Kidney tubule cell (primary cell): Measurements from ENCODE around the gene OSBPL3.
A peak's percentile ranks its signal among the peaks of the same experiment; 100 is the strongest.

Experiments used
- DNase-seq: peaks from one replicate; pipeline ENCODE4 v3.0.0-alpha.2; 2018; ENCODE audit warnings: low spot score

Gene OSBPL3

DNA sequence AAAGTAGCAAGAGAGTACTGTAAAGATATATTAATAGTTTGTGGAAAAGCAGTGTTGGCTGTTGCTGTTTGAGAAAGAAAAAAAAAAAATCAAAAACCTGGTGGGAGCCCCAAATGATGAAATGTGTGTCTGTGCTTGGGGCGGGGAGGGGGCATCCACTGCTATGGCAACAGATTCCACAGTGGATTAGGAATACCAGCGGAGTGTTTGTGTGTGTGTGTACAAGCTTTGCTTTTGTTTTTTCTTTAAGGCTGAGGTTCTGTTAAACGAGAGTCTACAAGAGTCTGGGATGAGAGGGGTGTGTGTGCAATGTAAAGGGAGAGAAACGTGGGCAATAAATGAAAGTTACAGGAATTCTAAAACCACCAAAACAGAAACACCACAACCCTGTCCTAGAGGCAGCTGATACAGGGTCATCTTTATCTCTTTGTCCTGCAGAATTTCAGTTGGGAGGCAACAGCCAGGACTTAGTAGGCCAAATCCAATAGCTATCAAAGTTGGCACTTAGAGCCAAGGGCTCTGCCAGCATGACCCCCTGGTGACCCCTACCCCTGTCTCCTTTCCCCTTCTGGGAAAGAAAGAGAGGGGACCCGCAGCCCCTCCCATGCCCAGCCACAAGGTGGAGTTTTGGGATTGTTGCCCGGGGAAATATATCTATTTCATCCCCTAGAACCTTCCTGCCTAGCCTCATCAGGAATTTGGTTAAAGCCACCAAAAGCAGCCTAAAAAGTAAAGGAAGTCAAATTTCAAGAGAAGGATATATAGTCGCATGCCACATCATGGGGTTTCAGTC, 85.4 kb downstream of the OSBPL3 start:
- DNase-seq: no peak

DNA sequence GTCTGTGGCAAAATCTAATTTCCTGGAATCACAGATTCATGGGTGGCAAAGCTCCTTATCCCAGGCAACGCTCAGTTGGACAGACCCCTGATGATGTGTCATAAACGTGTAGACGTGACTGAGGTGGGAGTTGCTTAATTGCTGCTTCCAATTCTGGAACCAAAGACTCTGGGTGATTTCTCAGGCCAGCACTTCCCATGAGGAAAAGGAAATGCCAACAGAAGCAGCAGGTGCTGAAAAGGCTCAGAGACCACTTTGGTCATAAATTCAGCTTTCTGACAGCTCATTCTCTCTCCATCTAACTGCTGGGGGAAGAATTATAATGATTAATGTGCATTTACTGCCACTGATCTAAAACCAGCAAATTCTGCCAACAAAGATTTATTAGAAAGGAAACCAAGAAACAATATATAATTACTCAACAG, 88.7 kb downstream of the OSBPL3 start:
- DNase-seq: no peak

DNA sequence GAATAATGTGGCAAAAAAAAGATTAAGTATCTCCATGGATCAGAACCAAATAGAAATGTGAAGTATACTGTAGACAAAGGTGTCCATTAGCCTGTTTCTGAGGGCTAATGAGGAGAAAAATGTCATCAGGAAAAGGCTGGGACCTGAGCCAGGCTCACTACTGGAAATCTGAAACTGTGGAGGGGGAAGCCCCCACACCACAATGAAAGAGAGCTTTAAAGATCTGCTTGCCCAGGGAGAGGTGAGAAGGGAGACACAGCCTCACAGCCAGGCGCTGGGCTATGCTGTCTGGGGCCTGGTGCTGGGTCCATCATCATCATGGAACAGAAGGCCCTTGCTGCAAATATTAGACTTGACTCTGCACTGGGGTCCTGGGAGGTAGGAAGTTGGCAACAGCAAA, 90.4 kb downstream of the OSBPL3 start:
- DNase-seq: no peak

DNA sequence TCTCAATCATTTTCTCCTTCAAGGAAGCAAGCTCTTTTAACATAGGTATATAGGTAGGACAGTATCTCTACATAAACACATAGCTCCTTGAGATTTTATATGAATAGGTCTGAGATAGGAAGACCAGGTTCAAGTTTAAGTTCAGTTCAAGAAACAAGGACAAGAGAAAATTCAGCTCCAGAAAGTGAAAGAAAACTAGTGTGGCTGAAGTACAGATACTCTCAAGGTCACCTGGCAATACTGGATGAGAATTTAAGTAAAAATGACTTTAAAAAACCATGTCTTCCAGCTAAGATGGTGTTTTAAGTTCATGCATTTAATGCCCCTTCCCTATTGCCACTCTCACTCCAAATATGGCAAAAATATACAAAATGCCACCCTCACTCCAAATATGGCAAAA, 91.3 kb downstream of the OSBPL3 start:
- no peak for DNase-seq

- DNase-seq: no peak
These were observed 94.3 kb downstream of the OSBPL3 start for GRCh38 chr7:24885716-24886115.

DNA sequence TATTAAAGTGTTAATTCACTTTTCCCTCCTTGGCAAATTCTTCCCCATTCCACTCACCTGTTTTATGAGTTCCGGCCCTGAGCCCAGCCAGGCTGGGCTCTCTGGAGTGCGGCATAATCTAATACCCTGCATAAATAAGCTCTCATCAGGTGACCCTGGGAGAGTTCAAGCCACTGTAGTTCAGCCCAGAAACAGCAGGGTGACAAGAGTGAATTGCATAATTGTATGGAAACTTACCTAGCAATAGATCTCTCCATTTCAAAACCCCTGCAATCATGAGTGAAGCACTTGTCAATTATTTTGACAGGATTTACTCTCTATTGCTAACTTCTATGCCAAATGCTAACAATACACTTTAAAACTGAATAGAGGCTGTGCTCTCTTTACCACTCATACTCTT, 94.7 kb downstream of the OSBPL3 start:
- DNase-seq: no peak

- no peak for DNase-seq
These were observed 95.6 kb downstream of the OSBPL3 start for GRCh38 chr7:24884401-24884800.

- DNase-seq: no peak
These were observed 96.4 kb downstream of the OSBPL3 start for GRCh38 chr7:24883622-24884013.

DNA sequence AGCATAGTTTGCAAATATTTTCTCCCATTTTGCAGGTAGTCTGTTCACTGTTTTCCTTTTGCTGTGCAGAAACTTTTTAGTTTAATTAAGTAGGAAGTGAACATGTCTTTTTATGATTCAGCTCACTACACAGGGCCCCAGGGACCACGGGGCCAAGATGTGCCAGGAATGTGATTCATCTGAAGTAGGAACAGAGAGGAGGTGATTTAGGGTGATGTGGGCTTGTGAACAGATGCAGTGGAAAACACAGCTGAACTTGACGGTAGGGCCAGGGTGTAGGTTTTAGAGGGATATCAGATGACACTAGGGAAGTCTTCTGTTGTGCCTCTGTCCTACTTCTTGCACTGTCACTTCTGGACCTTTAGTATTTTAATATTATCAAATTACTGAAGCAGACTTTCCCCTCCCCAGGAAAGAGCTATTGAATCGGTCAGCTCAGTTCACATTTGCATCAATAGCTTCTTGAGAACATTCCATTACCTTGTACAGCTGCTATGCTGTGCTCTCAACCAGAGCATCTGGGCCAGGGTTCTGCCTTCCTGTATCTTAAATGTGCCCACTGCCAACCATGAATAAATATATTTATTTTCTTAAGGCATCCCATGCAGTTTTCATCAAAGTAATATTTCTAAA, 96.9 kb downstream of the OSBPL3 start:
- peak; percentile 76 for DNase-seq

DNA sequence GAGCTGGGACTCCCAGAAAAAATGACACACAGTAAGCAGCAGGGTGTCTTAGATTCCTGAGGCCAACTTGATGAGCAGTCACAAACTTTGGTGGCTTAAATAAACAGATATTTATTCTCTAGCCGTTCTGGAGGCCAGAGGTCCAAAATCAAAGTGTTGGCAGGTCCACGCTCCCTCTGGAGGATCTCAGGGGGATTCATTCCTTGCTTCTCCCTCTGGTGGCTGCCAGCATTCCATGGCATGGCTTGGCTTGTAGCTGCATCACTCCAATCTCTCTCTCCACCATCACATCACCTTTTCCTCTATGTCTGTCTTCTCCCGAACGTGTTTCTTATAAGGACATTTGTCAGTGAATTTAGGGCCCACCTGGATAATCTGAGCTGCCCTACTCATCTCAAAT, 98.4 kb downstream of the OSBPL3 start:
- no peak for DNase-seq

DNA sequence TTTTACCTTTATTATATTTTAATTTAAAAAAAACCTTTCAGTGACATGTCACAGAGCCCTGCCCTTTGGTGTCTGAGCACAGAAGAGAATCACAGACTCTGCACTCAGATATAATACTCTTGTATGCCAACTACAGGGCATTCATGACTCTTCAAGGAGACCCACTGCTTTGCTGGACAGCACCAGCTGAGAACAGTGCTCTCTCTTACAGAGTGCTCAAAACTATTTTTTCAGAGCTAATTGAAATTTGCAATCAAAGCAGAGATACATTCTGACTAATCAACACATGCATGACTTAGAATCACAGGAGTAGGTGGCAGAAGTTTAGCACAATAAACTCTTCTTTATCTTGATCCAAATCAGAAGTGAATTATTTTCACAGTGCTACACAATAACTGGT, 99.1 kb downstream of the OSBPL3 start:
- DNase-seq: no peak

- no peak for DNase-seq
These were observed 100.7 kb downstream of the OSBPL3 start for GRCh38 chr7:24879291-24879690.

DNA sequence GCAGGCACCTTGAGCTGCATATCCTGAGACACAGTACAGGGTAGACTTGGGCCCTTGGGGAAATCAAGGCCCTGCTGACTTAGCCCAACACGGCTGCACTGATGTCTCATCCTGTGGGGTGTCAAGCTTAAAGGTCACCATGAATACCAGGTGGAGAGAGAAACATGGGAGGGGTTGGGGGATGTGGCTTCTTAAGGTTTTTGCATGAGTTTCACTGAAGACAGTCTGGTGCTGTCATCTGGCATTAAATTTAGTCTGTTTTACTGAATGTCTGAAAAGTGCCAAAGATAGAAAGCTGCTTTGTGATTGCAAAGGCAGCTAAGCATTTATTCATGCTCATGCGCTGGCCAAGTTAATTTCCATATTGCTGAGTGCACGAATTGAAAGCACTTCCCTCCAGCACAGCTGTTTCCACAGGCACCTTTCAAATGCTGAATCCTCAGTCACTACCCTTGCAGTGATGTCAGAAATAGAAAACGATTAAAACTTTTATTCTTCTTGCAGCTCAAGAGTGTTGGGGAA, 102.1 kb downstream of the OSBPL3 start:
- DNase-seq: peak; percentile 11

- DNase-seq: no peak
These were observed 105.2 kb downstream of the OSBPL3 start for GRCh38 chr7:24874791-24875190.

DNA sequence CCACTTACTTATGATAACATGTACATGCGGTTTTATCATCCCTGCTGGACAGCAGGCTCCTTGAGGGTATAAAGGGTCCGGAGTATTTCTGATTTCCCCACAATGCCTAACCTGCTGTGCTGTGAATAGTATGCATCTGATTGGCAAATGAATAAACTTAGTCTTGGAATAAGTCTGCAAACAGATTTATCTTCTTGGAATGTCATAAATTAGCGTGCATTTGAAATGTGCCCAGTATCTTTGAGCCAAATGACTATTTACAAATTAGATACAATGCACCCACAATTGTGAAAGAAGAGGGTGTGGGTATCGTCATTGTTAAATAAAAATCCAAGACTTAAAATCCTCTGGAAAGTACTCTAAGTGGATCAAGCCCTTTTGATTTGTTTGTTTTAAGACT, 106.0 kb downstream of the OSBPL3 start:
- DNase-seq: no peak

DNA sequence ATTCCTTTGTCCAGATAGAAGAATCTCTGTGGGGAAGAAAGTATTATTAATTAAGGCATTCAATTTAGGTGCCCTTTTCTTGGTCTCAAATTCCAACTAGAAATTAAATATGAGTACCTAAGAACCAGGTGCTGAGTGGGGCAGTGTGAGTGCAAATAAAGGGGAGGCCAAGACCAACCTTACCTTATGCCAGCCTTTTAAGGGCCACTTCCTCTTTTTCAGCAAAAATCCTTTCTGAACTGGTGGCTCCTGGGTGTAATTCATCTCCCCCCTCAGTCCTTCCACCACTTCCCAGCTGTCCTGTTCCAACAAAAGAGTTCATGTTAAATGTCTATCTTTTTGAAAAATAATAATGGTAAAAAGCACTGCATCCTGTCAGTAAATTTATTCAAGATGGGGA, 108.2 kb downstream of the OSBPL3 start:
- no peak for DNase-seq

- DNase-seq: no peak
These were observed 109.2 kb downstream of the OSBPL3 start for GRCh38 chr7:24870766-24871165.

GRCh38 chr7:24869572-24869971, 110.4 kb downstream of the OSBPL3 start:
- DNase-seq: peak; percentile 63

DNA sequence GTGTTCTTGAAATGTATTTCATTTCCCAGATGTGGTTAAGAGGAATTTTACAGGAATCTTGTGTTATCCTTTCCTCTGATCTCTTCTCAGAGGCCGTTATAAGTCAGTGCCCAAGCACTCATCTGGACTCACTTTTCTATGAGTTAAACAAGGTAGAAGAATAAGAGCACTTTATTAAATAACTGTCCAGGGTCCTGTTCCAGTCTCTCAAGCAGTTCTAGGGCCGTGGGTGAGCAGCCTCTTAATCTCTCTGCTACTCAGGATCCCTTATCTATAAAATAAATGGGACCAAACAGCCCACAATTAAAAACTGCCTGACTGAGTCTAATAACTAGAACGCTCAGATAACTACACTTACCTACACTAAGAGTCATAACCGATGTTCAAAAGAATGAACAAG, 111.2 kb downstream of the OSBPL3 start:
- no peak for DNase-seq

GRCh38 chr7:24866004-24866615, 113.9 kb downstream of the OSBPL3 start:
- DNase-seq: no peak

GRCh38 chr7:24864214-24864817, 115.7 kb downstream of the OSBPL3 start:
- DNase-seq: no peak

DNA sequence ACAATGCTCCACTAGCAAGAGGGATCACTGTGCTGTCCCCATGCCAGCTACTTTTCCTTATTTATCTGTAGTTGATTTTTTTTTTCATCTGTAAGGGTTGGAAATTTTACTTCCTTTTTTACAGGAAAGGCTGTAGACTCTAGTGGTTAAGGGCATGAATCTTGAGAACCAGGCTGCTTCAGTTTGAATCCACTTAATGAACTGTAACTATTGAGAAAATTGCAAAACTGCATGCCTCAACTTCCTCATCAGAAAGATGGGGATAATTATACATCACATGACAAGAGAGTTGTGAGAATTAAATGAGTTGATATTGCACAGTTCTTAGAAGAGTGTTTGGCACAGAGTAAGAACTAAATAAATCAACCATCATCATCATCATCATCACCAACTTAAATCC, 116.4 kb downstream of the OSBPL3 start:
- DNase-seq: no peak

- DNase-seq: no peak
These were observed 117.5 kb downstream of the OSBPL3 start for GRCh38 chr7:24862461-24862860.
